HEK293 (cell line): ENCODE results near the gene SHROOM4.

Experiments used
- CTCF ChIA-PET: fragments of 350-600 bp; formaldehyde crosslinking; extraction: SDS; loops from one replicate; lab custom pipeline; 2021; ENCODE audit warnings: antibody characterized with exemption; lab: Yijun Ruan, JAX
- POLR2A ChIA-PET: fragments of 300-600 bp; formaldehyde crosslinking; extraction: SDS; loops from one replicate; lab custom pipeline; 2020; ENCODE audit warnings: antibody characterized with exemption, inconsistent platforms; lab: Yijun Ruan, JAX
- H3K27ac ChIP-seq: fragments of 200-500 bp; sonication (Bioruptor generic); 2 replicates; pipeline ENCODE4 v1.5.1; 2014; ENCODE audit warnings: low read depth, low read length, control low read depth, inconsistent platforms; ENCODE audit errors: extremely low read depth
- H3K36me3 ChIP-seq, 2 experiments: fragments of 200-500 bp in 1 of 2; sonication (Bioruptor generic) in 1 of 2; 1 replicate in 1 of 2; 2 replicates in 1 of 2; pipeline ENCODE4 v1.5.1; 2014 to 2017; ENCODE audit warnings: inconsistent platforms in 2 of 2, low read length in 2 of 2; ENCODE audit not compliant: control insufficient read depth in 2 of 2, insufficient read depth in 1 of 2
- H3K4me1 ChIP-seq: fragments of 200-500 bp; sonication (Bioruptor generic); 2 replicates; pipeline ENCODE4 v1.5.1; 2014; ENCODE audit warnings: mild to moderate bottlenecking, low read length, inconsistent platforms; ENCODE audit not compliant: control insufficient read depth, insufficient read depth
- H3K4me3 ChIP-seq: 2 replicates; pipeline ENCODE4 v1.5.1; 2011; ENCODE audit warnings: low read depth, mild to moderate bottlenecking, control low read depth, low read length, moderate library complexity
- H3K9me3 ChIP-seq: fragments of 200-500 bp; sonication (Bioruptor generic); 2 replicates; pipeline ENCODE4 v1.5.1; 2014; ENCODE audit warnings: low read depth, low read length, inconsistent platforms; ENCODE audit not compliant: control insufficient read depth, insufficient read depth
- GLIS1 ChIP-seq: fragments of 450-650 bp; formaldehyde crosslinking; IDR thresholded peaks from 2 replicates; pipeline ENCODE4 v1.5.1; 2016; ENCODE audit warnings: missing biosample characterization, missing genetic modification characterization
- HOXD13 ChIP-seq: sonication (generic); formaldehyde crosslinking; IDR thresholded peaks from 2 replicates; pipeline ENCODE4 v1.8.0; 2022; ENCODE audit warnings: missing genetic modification reagents, borderline replicate concordance
- OVOL3 ChIP-seq: fragments of 450-650 bp; formaldehyde crosslinking; IDR thresholded peaks from 2 replicates; pipeline ENCODE4 v1.5.1; 2016; ENCODE audit warnings: missing biosample characterization, missing genetic modification characterization
- PRDM1 ChIP-seq: fragments of 450-650 bp; formaldehyde crosslinking; IDR thresholded peaks from 2 replicates; pipeline ENCODE4; 2016; ENCODE audit warnings: missing biosample characterization, missing genetic modification characterization
- PRDM6 ChIP-seq: fragments of 450-650 bp; formaldehyde crosslinking; IDR thresholded peaks from 2 replicates; pipeline ENCODE4 v1.5.1; 2017; ENCODE audit warnings: missing biosample characterization, missing genetic modification characterization
- REST ChIP-seq: fragments of 450-650 bp; formaldehyde crosslinking; IDR thresholded peaks from 2 replicates; pipeline ENCODE4 v1.5.1; 2016; ENCODE audit warnings: missing biosample characterization, missing genetic modification characterization
- SP3 ChIP-seq: fragments of 450-650 bp; formaldehyde crosslinking; IDR thresholded peaks from 2 replicates; pipeline ENCODE4 v1.5.1; 2016; ENCODE audit warnings: missing biosample characterization, missing genetic modification characterization
- TRIM28 ChIP-seq: IDR thresholded peaks from 2 replicates; pipeline ENCODE4 v1.6.1; 2011; ENCODE audit warnings: low read length, control low read depth, borderline replicate concordance
- TSHZ1 ChIP-seq: fragments of 450-650 bp; formaldehyde crosslinking; IDR thresholded peaks from 2 replicates; pipeline ENCODE4 v1.5.1; 2016; ENCODE audit warnings: missing biosample characterization, missing genetic modification characterization, borderline replicate concordance
- YY2 ChIP-seq: fragments of 450-650 bp; formaldehyde crosslinking; IDR thresholded peaks from 2 replicates; pipeline ENCODE4 v1.5.1; 2016; ENCODE audit warnings: missing biosample characterization, missing genetic modification characterization
- ZBTB1 ChIP-seq: fragments of 450-650 bp; formaldehyde crosslinking; IDR thresholded peaks from 2 replicates; pipeline ENCODE4 v1.5.1; 2016; ENCODE audit warnings: missing biosample characterization, missing genetic modification characterization
- ZIC2 ChIP-seq: fragments of 450-650 bp; formaldehyde crosslinking; IDR thresholded peaks from 2 replicates; pipeline ENCODE4 v1.5.1; 2016; ENCODE audit warnings: missing biosample characterization, missing genetic modification characterization
- ZNF169 ChIP-seq: fragments of 450-650 bp; formaldehyde crosslinking; IDR thresholded peaks from 2 replicates; pipeline ENCODE4 v1.5.1; 2016; ENCODE audit warnings: missing biosample characterization, missing genetic modification characterization
- ZNF239 ChIP-seq: fragments of 450-650 bp; formaldehyde crosslinking; IDR thresholded peaks from 2 replicates; pipeline ENCODE4 v1.5.1; 2016; ENCODE audit warnings: missing biosample characterization, missing genetic modification characterization
- ZNF292 ChIP-seq: fragments of 450-650 bp; formaldehyde crosslinking; IDR thresholded peaks from 2 replicates; pipeline ENCODE4 v1.5.1; 2016; ENCODE audit warnings: low read depth, missing biosample characterization, missing genetic modification characterization, borderline replicate concordance
- ZNF416 ChIP-seq: fragments of 450-650 bp; formaldehyde crosslinking; IDR thresholded peaks from 2 replicates; pipeline ENCODE4 v1.5.1; 2016; ENCODE audit warnings: missing biosample characterization, missing genetic modification characterization
- ZNF426 ChIP-seq: fragments of 450-650 bp; formaldehyde crosslinking; IDR thresholded peaks from 2 replicates; pipeline ENCODE4 v1.5.1; 2017; ENCODE audit warnings: missing biosample characterization, missing genetic modification characterization, mild to moderate bottlenecking, inconsistent platforms, moderate library complexity
- ZNF510 ChIP-seq: fragments of 450-650 bp; formaldehyde crosslinking; IDR thresholded peaks from 2 replicates; pipeline ENCODE4 v1.5.1; 2018; ENCODE audit warnings: mild to moderate bottlenecking, missing genetic modification characterization, missing biosample characterization; ENCODE audit not compliant: insufficient replicate concordance
- ZNF626 ChIP-seq: fragments of 450-650 bp; sonication (Bioruptor Pico); formaldehyde crosslinking; IDR thresholded peaks from 2 replicates; pipeline ENCODE4 v1.5.1; 2018; ENCODE audit warnings: missing biosample characterization, missing genetic modification characterization, inconsistent platforms
- ZNF692 ChIP-seq: fragments of 450-650 bp; formaldehyde crosslinking; IDR thresholded peaks from 2 replicates; pipeline ENCODE4 v1.5.1; 2016; ENCODE audit warnings: missing biosample characterization, missing genetic modification characterization
- ZNF747 ChIP-seq: fragments of 450-650 bp; formaldehyde crosslinking; IDR thresholded peaks from 2 replicates; pipeline ENCODE4 v1.5.1; 2016; ENCODE audit warnings: missing biosample characterization, missing genetic modification characterization
- ZNF785 ChIP-seq: fragments of 450-650 bp; formaldehyde crosslinking; IDR thresholded peaks from 2 replicates; pipeline ENCODE4 v1.5.1; 2016; ENCODE audit warnings: missing biosample characterization, missing genetic modification characterization
- ZSCAN30 ChIP-seq: fragments of 450-650 bp; IDR thresholded peaks from 2 replicates; pipeline ENCODE4 v1.5.1; 2018; ENCODE audit warnings: missing biosample characterization, mild to moderate bottlenecking, missing genetic modification characterization, moderate library complexity

Gene SHROOM4

GRCh38 chrX:50615570-50616158 lies 198.3 kb downstream of the SHROOM4 start:
- CTCF ChIA-PET: no interaction called here
- H3K36me3 ChIP-seq: no peaks in the 10 kb centered on the region
- no peaks in the 10 kb centered on the region for H3K4me1 ChIP-seq
- H3K4me3 ChIP-seq: no peak overlapping the region
- no peak overlapping the region for H3K27ac ChIP-seq
- TF ChIP-seq SP3 (tag by site-specific recombination) (no peak), YY2 (no peak), ZNF292 (tag by site-specific recombination) (no peak), ZBTB1 (no peak), ZNF747 (tag by site-specific recombination) (no peak), ZNF692 (no peak), ZNF169 (no peak), ZNF626 (no peak), ZNF239 (tag by site-specific recombination) (no peak), ZSCAN30 (no peak), HOXD13 (no peak), TSHZ1 (tag by site-specific recombination) (no peak), ZNF426 (tag by site-specific recombination) (no peak), ZNF416 (tag by site-specific recombination) (no peak), PRDM6 (no peak), ZNF785 (tag by site-specific recombination) (no peak)
- H3K9me3 ChIP-seq: no peaks in the 10 kb centered on the region; the same call in 1 of the 2 replicates
- POLR2A ChIA-PET: no interaction called here

GRCh38 chrX:50614460-50614859 lies 199.5 kb downstream of the SHROOM4 start:
- Histone ChIP-seq H3K36me3 (no peaks in the 10 kb centered on the region), H3K27ac (no peak overlapping the region), H3K4me1 (no peaks in the 10 kb centered on the region), H3K9me3 (no peaks in the 10 kb centered on the region; the same call in 1 of the 2 replicates), H3K4me3 (no peak overlapping the region)
- ChIA-PET CTCF (interaction anchor here (1.2 kb wide), 1 partner anchor 67 kb away, joined by 3 read pairs; no protein-coding TSS in a partner anchor), POLR2A (no interaction called here)
- TF ChIP-seq TRIM28 (no peak), REST (tag by site-specific recombination) (no peak), OVOL3 (tag by site-specific recombination) (no peak), ZIC2 (tag by site-specific recombination) (no peak), ZNF510 (tag by site-specific recombination) (no peak), GLIS1 (tag by site-specific recombination) (no peak), PRDM1 (tag by site-specific recombination) (no peak)
